Fibroblast of lung (primary cell): ENCODE data around the gene GALNT17.

Experiments
- EZH2 ChIP-seq: IDR thresholded peaks from 2 replicates; pipeline ENCODE4 v1.5.1; 2012; ENCODE audit warnings: low read length, control low read depth, mild to moderate bottlenecking; ENCODE audit errors: missing control alignments
- TF ChIP-seq, protein P1 (sequence below), 2 donors: IDR thresholded peaks in 1 of 2; conservative IDR thresholded peaks in 1 of 2; 1 replicate in 1 of 2; 2 replicates in 1 of 2; pipeline ENCODE4 v1.5.1; 2011 to 2012; ENCODE audit warnings: low read length in 2 of 2, control low read depth in 1 of 2, inconsistent platforms in 1 of 2, low read depth in 1 of 2, mild to moderate bottlenecking in 1 of 2

DNA sequence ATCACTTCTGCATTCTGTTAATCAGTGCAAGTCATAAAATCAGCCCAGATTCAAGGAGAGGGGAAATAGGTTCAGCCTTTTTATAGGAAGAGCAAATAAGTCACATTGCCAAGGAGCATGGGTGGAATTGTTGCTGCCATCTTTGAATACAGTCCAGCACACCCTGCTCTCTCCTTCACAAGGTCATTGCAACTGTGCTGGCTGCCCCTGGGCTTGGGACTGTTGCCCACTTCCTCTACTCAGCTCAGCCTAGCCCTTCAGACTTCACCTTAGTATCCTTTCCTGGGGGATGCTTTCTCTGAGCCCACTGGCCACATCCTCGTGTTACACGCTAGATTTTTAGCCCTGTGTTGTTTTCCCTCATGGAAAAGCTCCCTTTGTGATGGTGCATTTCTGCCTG lies 527.7 kb downstream of the GALNT17 start:
- TF ChIP-seq, protein P1, sequence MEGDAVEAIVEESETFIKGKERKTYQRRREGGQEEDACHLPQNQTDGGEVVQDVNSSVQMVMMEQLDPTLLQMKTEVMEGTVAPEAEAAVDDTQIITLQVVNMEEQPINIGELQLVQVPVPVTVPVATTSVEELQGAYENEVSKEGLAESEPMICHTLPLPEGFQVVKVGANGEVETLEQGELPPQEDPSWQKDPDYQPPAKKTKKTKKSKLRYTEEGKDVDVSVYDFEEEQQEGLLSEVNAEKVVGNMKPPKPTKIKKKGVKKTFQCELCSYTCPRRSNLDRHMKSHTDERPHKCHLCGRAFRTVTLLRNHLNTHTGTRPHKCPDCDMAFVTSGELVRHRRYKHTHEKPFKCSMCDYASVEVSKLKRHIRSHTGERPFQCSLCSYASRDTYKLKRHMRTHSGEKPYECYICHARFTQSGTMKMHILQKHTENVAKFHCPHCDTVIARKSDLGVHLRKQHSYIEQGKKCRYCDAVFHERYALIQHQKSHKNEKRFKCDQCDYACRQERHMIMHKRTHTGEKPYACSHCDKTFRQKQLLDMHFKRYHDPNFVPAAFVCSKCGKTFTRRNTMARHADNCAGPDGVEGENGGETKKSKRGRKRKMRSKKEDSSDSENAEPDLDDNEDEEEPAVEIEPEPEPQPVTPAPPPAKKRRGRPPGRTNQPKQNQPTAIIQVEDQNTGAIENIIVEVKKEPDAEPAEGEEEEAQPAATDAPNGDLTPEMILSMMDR (conservative IDR thresholded peaks at IDR 0.05 in 1 of 2, IDR thresholded peaks at IDR 0.05 in 1 of 2; ENCODE audit: low read depth in 1 of 2, low read length in 2 of 2) = no peak
- TF ChIP-seq EZH2 = no peak
